ENCODE measurements around the gene FMN1.

DNA sequence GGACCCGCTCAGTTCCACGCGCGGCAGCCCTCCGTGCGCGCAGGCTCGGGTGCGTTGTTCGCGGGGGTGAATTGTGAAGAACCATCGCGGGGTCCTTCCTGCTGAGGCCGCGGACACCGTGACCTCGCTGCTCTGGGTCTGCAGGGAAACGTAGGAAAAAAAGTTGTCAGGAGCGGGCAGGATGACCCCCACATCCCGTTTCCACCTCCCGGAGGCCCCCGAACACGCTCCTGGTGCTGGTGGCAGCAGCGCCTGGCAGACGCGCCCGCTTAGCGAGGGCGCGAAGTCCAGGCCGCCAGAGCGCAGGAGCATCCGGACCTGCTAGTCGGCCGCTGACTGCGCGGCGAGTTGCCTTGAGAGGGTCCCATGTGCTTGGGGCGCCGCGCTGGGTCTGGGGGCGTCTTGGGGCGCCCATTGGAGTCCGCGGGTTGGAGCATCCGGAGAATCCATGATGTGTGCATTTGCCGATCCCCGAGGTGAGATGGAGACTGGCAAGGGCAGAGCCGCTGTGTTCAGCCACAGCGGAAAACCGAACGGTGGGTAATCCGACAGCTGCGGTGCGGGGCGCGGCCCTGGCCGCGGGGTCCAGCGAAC lies 476.2 kb downstream of the FMN1 start:
- TF ChIP-seq, protein P1, sequence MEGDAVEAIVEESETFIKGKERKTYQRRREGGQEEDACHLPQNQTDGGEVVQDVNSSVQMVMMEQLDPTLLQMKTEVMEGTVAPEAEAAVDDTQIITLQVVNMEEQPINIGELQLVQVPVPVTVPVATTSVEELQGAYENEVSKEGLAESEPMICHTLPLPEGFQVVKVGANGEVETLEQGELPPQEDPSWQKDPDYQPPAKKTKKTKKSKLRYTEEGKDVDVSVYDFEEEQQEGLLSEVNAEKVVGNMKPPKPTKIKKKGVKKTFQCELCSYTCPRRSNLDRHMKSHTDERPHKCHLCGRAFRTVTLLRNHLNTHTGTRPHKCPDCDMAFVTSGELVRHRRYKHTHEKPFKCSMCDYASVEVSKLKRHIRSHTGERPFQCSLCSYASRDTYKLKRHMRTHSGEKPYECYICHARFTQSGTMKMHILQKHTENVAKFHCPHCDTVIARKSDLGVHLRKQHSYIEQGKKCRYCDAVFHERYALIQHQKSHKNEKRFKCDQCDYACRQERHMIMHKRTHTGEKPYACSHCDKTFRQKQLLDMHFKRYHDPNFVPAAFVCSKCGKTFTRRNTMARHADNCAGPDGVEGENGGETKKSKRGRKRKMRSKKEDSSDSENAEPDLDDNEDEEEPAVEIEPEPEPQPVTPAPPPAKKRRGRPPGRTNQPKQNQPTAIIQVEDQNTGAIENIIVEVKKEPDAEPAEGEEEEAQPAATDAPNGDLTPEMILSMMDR (conservative IDR thresholded peaks at IDR 0.05; ENCODE audit: low read depth, low read length) = no peak
- no peak for TF ChIP-seq EZH2phosphoT487 (IDR thresholded peaks at IDR 0.05; ENCODE audit: borderline replicate concordance, low read length)

All from PC-3 (cell line).